DOHH2 (cell line): Measurements from ENCODE around the gene NKPD1.

Experiments
- CTCF ChIP-seq: fragments of 200-600 bp; sonication (generic); IDR thresholded peaks from one replicate; pipeline ENCODE4 v1.5.1; 2014; ENCODE audit warnings: antibody characterized with exemption, mild to moderate bottlenecking, low read depth, low read length; ENCODE audit not compliant: poor library complexity, severe bottlenecking
- EZH2phosphoT487 ChIP-seq: fragments of 200-600 bp; sonication (generic); IDR thresholded peaks from 2 replicates; pipeline ENCODE4 v1.6.1; 2017; ENCODE audit warnings: borderline replicate concordance, mild to moderate bottlenecking, antibody characterized with exemption, low read length, moderate library complexity, mixed read lengths

- no peak for TF ChIP-seq CTCF
- TF ChIP-seq EZH2phosphoT487: no peak
Observed at GRCh38 chr19:45172173-45172572, 11.4 kb upstream of the NKPD1 start.
